Thyroid gland (tissue), 4 donors: ENCODE results near the gene MAP7D3. TPM values are rescaled to one million over a fixed set of nuclear protein-coding genes. Genes with fewer than 3 reads are reported as not detected.

Source experiments
- DNase-seq, 2 donors: peaks; one replicate each; pipeline ENCODE4 v3.0.0-alpha.2; 2019
- H3K27ac ChIP-seq, 3 donors: fragments of 200-600 bp; sonication (generic); 1 replicate in 2 of 3; 2 replicates in 1 of 3; pipeline ENCODE4 v1.5.1; 2016 to 2019; ENCODE audit warnings: mild to moderate bottlenecking in 1 of 3, moderate library complexity in 1 of 3
- H3K27me3 ChIP-seq: fragments of 200-600 bp; sonication (generic); one replicate; pipeline ENCODE4 v1.5.1; 2019
- H3K36me3 ChIP-seq, 2 donors: fragments of 200-600 bp; sonication (generic); one replicate each; pipeline ENCODE4 v1.5.1; 2016 to 2019
- H3K4me1 ChIP-seq, 2 donors: fragments of 200-600 bp; sonication (generic); one replicate each; pipeline ENCODE4 v1.5.1; 2017 to 2019
- H3K4me3 ChIP-seq, 3 donors: fragments of 200-600 bp; sonication (generic); replicated peaks in 1 of 3; 1 replicate in 2 of 3; 2 replicates in 1 of 3; pipeline ENCODE4 v1.5.1; 2016; ENCODE audit warnings: mild to moderate bottlenecking in 1 of 3
- H3K9me3 ChIP-seq: fragments of 200-600 bp; sonication (generic); one replicate; pipeline ENCODE4 v1.5.1; 2017
- POLR2A ChIP-seq, 2 donors: fragments of 450-650 bp; IDR thresholded peaks; one replicate each; pipeline ENCODE4 v1.6.1; 2017; ENCODE audit warnings: antibody characterized with exemption in 2 of 2, mild to moderate bottlenecking in 2 of 2, moderate library complexity in 1 of 2
- WGBS, 2 donors: methylation state at CpG; one replicate each; pipeline ENCODE4 v1.1.5; 2017; 5-methylcytosine and 5-hydroxymethylcytosine counted together
- intact Hi-C: fragments of 100-400 bp; cut with DNase I; formaldehyde crosslinking; loops from one replicate; pipeline ENCODE4 v1.15.1; 2023
- total RNA-seq, 4 donors: library from RNA; depleted of rRNA; stranded (reverse); fragments of >200 nt; gene quantifications; one replicate each; pipeline ENCODE4 v1.2.3, GENCODE V29; 2016
- TF ChIP-seq, protein P1 (sequence below), 6 experiments: fragments of 200-600 bp in 3 of 6; fragments of 450-650 bp in 3 of 6; sonication (generic) in 3 of 6; IDR thresholded peaks; one replicate each; pipeline ENCODE4 v1.5.1; 2016 to 2019; ENCODE audit warnings: antibody characterized with exemption in 6 of 6, mild to moderate bottlenecking in 2 of 6, inconsistent platforms in 1 of 6, moderate library complexity in 1 of 6

Gene MAP7D3
- total RNA-seq, 4 donors from 2014 or later: 13.8 to 22.2 (median 14.6) TPM

DNA sequence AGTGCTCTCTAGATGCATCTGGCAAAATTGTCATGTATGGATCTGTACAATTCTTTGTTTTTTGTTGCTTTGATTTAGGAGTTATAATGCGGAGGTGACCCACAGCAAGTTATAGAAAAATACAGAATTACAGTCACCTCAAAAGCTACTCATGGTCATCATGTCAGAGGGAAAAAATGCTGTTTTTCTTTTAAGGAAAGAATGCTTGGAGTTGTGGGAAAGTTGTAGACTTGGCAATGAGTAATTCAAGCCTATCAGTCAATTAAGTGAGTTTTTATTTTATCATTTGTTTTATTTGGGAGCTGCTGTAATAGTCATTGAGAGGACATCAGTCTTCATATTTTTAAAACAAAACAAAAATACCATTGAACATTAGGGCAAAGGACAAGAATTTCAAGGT is 87.5 kb downstream of the MAP7D3 start:
- Histone ChIP-seq H3K9me3 (no peaks in the 10 kb centered on the region), H3K4me1 (peaks cover 4 to 20% of the 10 kb centered on the region in 2 donors), H3K27ac (peak overlapping the region; percentile 26 to 61 (median 46)), H3K27me3 (no peaks in the 10 kb centered on the region), H3K36me3 (no peaks in the 10 kb centered on the region), H3K4me3 (no peak overlapping the region)
- DNase-seq: no peak
- no peak for TF ChIP-seq POLR2A (IDR thresholded peaks at IDR 0.05)
- TF ChIP-seq, protein P1, sequence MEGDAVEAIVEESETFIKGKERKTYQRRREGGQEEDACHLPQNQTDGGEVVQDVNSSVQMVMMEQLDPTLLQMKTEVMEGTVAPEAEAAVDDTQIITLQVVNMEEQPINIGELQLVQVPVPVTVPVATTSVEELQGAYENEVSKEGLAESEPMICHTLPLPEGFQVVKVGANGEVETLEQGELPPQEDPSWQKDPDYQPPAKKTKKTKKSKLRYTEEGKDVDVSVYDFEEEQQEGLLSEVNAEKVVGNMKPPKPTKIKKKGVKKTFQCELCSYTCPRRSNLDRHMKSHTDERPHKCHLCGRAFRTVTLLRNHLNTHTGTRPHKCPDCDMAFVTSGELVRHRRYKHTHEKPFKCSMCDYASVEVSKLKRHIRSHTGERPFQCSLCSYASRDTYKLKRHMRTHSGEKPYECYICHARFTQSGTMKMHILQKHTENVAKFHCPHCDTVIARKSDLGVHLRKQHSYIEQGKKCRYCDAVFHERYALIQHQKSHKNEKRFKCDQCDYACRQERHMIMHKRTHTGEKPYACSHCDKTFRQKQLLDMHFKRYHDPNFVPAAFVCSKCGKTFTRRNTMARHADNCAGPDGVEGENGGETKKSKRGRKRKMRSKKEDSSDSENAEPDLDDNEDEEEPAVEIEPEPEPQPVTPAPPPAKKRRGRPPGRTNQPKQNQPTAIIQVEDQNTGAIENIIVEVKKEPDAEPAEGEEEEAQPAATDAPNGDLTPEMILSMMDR (IDR thresholded peaks at IDR 0.05): no peak
- WGBS, 2 donors: 75 to 96% methylated on average over 1 of the region's 1 CpG
- intact Hi-C loops: no loop called here

Other genes with a start within 250 kb of the MAP7D3 start
- 100 to 1,000 TPM; 223 to 313 (median 230) TPM for gene FHL1, start 103.9 kb downstream of the MAP7D3 start, total RNA-seq
- under 1 TPM in 1 of 4 donors, not detected in 3; under 0.01 TPM for gene ADGRG4, start 49.6 kb upstream of the MAP7D3 start, total RNA-seq
- gene BRS3, start 236.5 kb upstream of the MAP7D3 start, total RNA-seq: not detected
- 10 to 100 TPM; 60.1 to 91.7 (median 80.9) TPM for gene HTATSF1, start 246.2 kb upstream of the MAP7D3 start, total RNA-seq